Left colon (tissue), 2 donors: ENCODE measurements around the gene KIF6. TPM values are rescaled to one million over a fixed set of nuclear protein-coding genes. Genes with fewer than 3 reads are reported as not detected.

Source experiments
- ATAC-seq: fragments of 200-7000 bp; cut with Tn5 transposase; one replicate; pipeline ENCODE4 v1.9.1; 2020; ENCODE audit warnings: mild to moderate bottlenecking, moderate library complexity
- DNase-seq, 2 donors: peaks; one replicate each; pipeline ENCODE4 v3.0.0-alpha.2; 2020
- intact Hi-C, 2 donors: fragments of 100-400 bp; cut with DNase I in 1 of 2; cut with micrococcal nuclease in 1 of 2; formaldehyde crosslinking; loops; one replicate each; pipeline versions ENCODE4 v1.11.2 to v1.14.0; 2022; cut with DNase I, micrococcal nuclease
- total RNA-seq, 2 donors: library from RNA; stranded (reverse); fragmentation: NEBNext Ultra II Directional; extraction: Animal tissue kit (Norgen Biotek cat#: 25700); gene quantifications; one replicate each; pipeline ENCODE4 v1.2.1, GENCODE V29; 2021
- donor health status: DM: no; HTN: no; CAD: no.
- donor health status: DM: yes; HTN: yes; CAD: no.

Gene KIF6
- total RNA-seq, 2 donors from 2014 or later, result 0.14 to 0.92 TPM

GRCh38 chr6:39381550-39382140 lies 343.6 kb downstream of the KIF6 start:
- intact Hi-C loops, result no loop called here
- ATAC-seq (no peak), DNase-seq (no peak)

GRCh38 chr6:39380837-39381549 lies 344.2 kb downstream of the KIF6 start:
- ATAC-seq, result no peak
- no peak for DNase-seq
- intact Hi-C loops, result no loop called here

GRCh38 chr6:39378960-39379425 lies 346.2 kb downstream of the KIF6 start:
- ATAC-seq, result no peak
- intact Hi-C loops, result loop anchor here in 1 of 2 donors (10.0 kb wide), 1 partner anchor 926 kb away; no protein-coding TSS in a partner anchor
- no peak for DNase-seq

GRCh38 chr6:39378175-39378959 lies 346.8 kb downstream of the KIF6 start:
- DNase-seq (no peak), ATAC-seq (peak; percentile 37)
- intact Hi-C loops, result loop anchor here in 1 of 2 donors (10.0 kb wide), 1 partner anchor 926 kb away; no protein-coding TSS in a partner anchor

- DNase-seq, result peak; percentile 59 to 63
- intact Hi-C loops, result loop anchor here in 1 of 2 donors (10.0 kb wide), 1 partner anchor 927 kb away; no protein-coding TSS in a partner anchor
- peak; percentile 93 for ATAC-seq
Observed at GRCh38 chr6:39377539-39377950, 347.7 kb downstream of the KIF6 start.

- intact Hi-C loops, result loop anchor here in 1 of 2 donors (10.0 kb wide), 1 partner anchor 929 kb away; no protein-coding TSS in a partner anchor
- ATAC-seq (no peak), DNase-seq (no peak)
Observed at GRCh38 chr6:39375405-39375804, 349.8 kb downstream of the KIF6 start.

- ATAC-seq, result no peak
- intact Hi-C loops, result loop anchor here in 1 of 2 donors (10.0 kb wide), 1 partner anchor 934 kb away; no protein-coding TSS in a partner anchor
Observed at GRCh38 chr6:39370390-39370789, 354.8 kb downstream of the KIF6 start.

GRCh38 chr6:39369987-39370386 lies 355.2 kb downstream of the KIF6 start:
- ATAC-seq, result no peak
- no peak for DNase-seq
- intact Hi-C loops, result loop anchor here in 1 of 2 donors (10.0 kb wide), 1 partner anchor 935 kb away; no protein-coding TSS in a partner anchor

More at GRCh38 chr6:39370390-39370789, 354.8 kb downstream of the KIF6 start:
- DNase-seq, result no peak

GRCh38 chr6:39367700-39368099 lies 357.5 kb downstream of the KIF6 start:
- DNase-seq, result no peak
- ATAC-seq, result no peak
- intact Hi-C loops, result no loop called here

GRCh38 chr6:39366931-39367618 lies 358.1 kb downstream of the KIF6 start:
- no peak for ATAC-seq
- DNase-seq, result no peak
- intact Hi-C loops, result no loop called here

- DNase-seq (no peak), ATAC-seq (no peak)
- intact Hi-C loops, result no loop called here
Observed at GRCh38 chr6:39365281-39366074, 359.7 kb downstream of the KIF6 start.

GRCh38 chr6:39363280-39363679 lies 361.9 kb downstream of the KIF6 start:
- no peak for DNase-seq
- ATAC-seq, result no peak
- intact Hi-C loops, result loop anchor here in 1 of 2 donors (5.0 kb wide), 1 partner anchor 529 kb away; no protein-coding TSS in a partner anchor

- intact Hi-C loops, result loop anchor here in 1 of 2 donors (5.0 kb wide), 1 partner anchor 530 kb away; no protein-coding TSS in a partner anchor
- DNase-seq, result no peak
- ATAC-seq, result no peak
Observed at GRCh38 chr6:39362487-39362865, 362.7 kb downstream of the KIF6 start.

- intact Hi-C loops, result loop anchor here in 1 of 2 donors (5.0 kb wide), 1 partner anchor 530 kb away; no protein-coding TSS in a partner anchor
- DNase-seq (peak; percentile 43 to 57), ATAC-seq (peak; percentile 84)
Observed at GRCh38 chr6:39361657-39362486, 363.3 kb downstream of the KIF6 start.

- DNase-seq (no peak), ATAC-seq (no peak)
- intact Hi-C loops, result loop anchor here in 1 of 2 donors (5.0 kb wide), 1 partner anchor 532 kb away; no protein-coding TSS in a partner anchor
Observed at GRCh38 chr6:39360378-39360777, 364.8 kb downstream of the KIF6 start.

- ATAC-seq, result peak; percentile 65
- intact Hi-C loops, result no loop called here
- DNase-seq, result peak in 1 of 2 donors; percentile 35
Observed at GRCh38 chr6:39357998-39358686, 367.1 kb downstream of the KIF6 start.
